ENCODE measurements around the gene F2RL2.

GRCh38 chr5:76585783-76586217, 37.4 kb downstream of the F2RL2 start:
- TF ChIP-seq CTCF (IDR thresholded peaks at IDR 0.05; ENCODE audit: insufficient read depth, low read depth, low read length) (no peak), EZH2 (IDR thresholded peaks at IDR 0.05; ENCODE audit: insufficient read depth, low read length) (no peak)
